Activated CD4-positive, CD25-positive, alpha-beta regulatory T cell treated with anti-CD3 and anti-CD28 coated beads, Interleukin-2, amount 50 U/mL, for 72 hours (primary cell): ENCODE data around the gene ARG1.

ENCODE experiments used
- DNase-seq: peaks from one replicate; pipeline ENCODE4 v3.0.0; 2021

ARG1 gene

DNA sequence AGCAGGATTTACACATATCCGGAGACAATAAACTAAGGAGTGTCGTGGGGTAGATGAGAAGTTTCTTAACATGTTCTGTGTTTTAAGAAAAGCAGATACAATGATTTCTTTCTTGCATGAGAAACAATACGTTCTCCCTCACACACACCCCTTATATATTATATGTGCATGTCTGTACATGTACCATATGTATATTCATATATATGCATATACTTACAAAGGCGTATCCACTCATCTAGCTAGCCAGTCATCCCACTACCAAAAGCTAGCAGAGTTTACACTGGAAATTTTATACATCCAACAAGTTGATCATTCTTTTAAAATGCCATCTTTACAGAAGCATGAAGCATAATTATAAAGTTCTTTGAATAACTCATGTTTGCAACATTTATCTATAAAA is 14.9 kb downstream of the ARG1 start:
- no peak for DNase-seq

GRCh38 chr6:131588643-131589042 is 15.6 kb downstream of the ARG1 start:
- DNase-seq: no peak

DNA sequence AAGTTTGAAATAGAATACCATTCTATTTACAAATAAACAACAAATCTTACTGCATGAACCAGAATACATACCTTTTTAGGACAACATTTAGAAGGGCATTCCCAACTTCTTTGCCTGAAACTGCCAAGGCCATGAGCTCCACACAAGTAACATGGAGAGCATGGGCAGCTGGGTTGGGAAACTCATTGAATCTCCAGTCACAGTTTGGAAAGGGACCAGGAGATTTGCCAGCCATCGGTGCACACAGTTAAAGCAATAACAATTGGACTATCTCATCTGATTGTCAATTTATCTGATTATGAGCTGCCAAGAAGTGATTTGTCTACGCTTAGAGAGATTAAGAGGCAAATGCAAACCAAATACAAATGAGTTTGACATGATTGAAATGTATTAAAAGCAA is 19.9 kb downstream of the ARG1 start:
- no peak for DNase-seq

- DNase-seq: no peak
Measured at GRCh38 chr6:131594074-131594473, 21.0 kb downstream of the ARG1 start.

- no peak for DNase-seq
Measured at GRCh38 chr6:131597446-131597845, 24.4 kb downstream of the ARG1 start.

- no peak for DNase-seq
Measured at GRCh38 chr6:131600716-131601115, 27.7 kb downstream of the ARG1 start.

GRCh38 chr6:131602781-131603312 is 29.8 kb downstream of the ARG1 start:
- DNase-seq: no peak

DNA sequence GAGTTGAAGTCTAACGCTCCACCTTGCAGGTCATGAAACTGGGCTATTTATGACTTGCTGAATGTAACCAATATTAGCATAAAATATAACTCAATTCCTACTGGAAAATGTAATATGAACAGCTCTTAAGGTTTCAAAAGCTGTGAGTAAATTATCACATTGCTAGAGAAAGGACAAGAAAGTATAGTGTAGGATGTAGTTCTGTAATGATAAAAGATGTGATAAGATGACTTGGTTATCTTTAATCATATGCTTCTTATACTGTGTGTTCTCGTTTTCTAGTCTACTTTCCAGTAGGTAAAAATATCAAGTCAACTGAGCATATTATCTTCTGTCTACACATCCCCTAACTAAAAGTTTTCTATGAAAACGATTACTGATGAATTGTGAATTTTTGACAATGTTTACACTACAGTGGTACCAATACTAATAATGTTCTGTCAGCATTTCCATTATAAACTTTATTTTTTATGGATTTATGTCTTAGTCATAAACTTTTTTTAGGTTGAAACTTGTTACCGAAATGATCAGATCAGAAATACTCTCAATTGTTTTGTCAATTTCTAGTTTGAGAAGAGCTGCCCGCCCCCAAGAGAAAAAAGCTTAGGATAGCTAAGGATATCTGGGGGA is 40.4 kb downstream of the ARG1 start:
- DNase-seq: no peak

- DNase-seq: no peak
Measured at GRCh38 chr6:131615275-131615674, 42.2 kb downstream of the ARG1 start.

DNA sequence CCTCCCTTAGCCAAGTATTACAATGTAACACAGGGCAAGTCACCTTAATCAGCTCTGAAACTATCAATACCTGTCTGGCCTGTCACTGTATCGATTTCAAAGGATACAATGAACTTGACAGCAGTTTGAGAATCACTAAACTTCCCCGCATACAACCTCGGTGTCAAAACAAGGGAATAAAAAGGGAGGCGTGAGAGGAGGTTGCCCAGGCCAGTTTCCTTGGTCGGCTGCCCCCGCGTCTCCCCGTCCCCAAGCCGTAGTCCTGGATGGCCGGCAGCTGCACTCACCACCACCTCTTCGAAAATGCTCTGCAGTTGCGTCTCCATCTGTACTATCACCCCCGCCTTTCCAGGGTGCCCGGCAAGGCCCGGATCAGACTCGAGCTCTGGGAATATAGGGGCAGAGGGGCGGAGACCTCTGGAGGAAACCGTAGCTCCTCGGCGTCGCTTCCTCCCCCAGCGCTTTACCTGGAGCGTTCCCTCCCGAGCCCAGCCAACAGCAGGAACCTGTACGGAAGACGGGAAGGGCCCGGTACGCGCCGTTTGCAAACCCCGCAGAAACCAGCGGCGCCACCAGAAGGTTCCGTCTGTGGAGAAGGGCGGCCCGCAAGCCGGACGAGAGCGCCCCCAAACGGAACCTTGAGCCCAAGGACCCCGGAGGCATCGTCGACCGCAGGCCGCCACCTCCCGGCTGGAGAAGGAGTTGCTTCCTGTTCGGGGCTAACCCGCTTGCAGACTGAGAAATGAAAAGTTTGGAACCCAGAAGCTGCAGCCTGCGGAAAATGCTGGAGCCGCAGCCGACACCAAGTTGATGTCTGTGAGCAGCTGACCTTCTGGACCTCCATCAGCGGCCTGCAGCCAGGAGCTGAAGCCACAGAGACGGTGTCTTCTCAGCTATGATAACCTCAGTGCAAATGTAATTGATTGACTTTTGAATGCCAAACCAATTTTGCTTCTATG is 55.0 kb downstream of the ARG1 start, which contains the start of gene MED23:
Gene MED23, minus strand, starts transcription at position 519 of the 959 bp plus-strand sequence. Its CDS starts 193 bp downstream, at position 326.
- peak; percentile 92 for DNase-seq

- DNase-seq: no peak
Measured at GRCh38 chr6:131628726-131629125, 55.7 kb downstream of the ARG1 start.

DNA sequence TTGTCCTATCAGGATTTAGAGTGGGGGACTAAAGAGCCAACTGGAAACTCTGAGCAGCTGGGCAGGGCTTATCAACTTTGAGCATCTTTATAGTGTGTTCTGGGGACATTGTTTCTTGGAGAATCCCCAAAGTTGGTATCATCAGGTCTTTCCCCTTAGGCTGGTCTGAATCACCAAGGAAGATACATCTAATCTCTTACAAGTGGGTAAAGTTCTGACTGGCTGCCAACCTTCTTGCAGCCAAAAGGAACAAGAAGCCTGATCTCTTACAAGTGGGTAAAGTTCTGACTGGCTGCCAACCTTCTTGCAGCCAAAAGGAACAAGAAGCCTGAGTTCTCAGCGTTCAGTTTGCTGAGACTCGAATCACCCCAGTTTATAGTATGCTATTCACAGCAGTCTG is 56.6 kb downstream of the ARG1 start:
- DNase-seq: no peak

GRCh38 chr6:131631625-131632289 is 58.7 kb downstream of the ARG1 start:
- DNase-seq: no peak
